GM19035 (cell line): ENCODE data around the gene RTP5.

Experiments
- ATAC-seq: cut with Tn5 transposase; IDR thresholded peaks from one replicate; pipeline ENCODE4 v1.9.1; 2021; ENCODE audit not compliant: unreplicated experiment

The RTP5 gene

GRCh38 chr2:241843321-241844065 is 26.0 kb upstream of the RTP5 start:
- ATAC-seq = peak; percentile 10

- ATAC-seq = peak; percentile 74
Observed at GRCh38 chr2:241844066-241844728, 25.3 kb upstream of the RTP5 start.

- no peak for ATAC-seq
Observed at GRCh38 chr2:241844831-241845578, 24.5 kb upstream of the RTP5 start.

- ATAC-seq = no peak
Observed at GRCh38 chr2:241846406-241846805, 23.1 kb upstream of the RTP5 start.

- no peak for ATAC-seq
Observed at GRCh38 chr2:241848761-241849615, 20.5 kb upstream of the RTP5 start.

- ATAC-seq = no peak
Observed at GRCh38 chr2:241849616-241850543, 19.6 kb upstream of the RTP5 start.

- no peak for ATAC-seq
Observed at GRCh38 chr2:241850544-241851324, 18.8 kb upstream of the RTP5 start.

GRCh38 chr2:241851325-241852115 is 18.0 kb upstream of the RTP5 start:
- no peak for ATAC-seq

- ATAC-seq = no peak
Observed at GRCh38 chr2:241852116-241852980, 17.2 kb upstream of the RTP5 start.

- no peak for ATAC-seq
Observed at GRCh38 chr2:241852981-241853631, 16.4 kb upstream of the RTP5 start.

GRCh38 chr2:241853651-241854341 is 15.7 kb upstream of the RTP5 start:
- no peak for ATAC-seq

GRCh38 chr2:241854342-241855244 is 14.9 kb upstream of the RTP5 start:
- no peak for ATAC-seq

- no peak for ATAC-seq
Observed at GRCh38 chr2:241855245-241855887, 14.2 kb upstream of the RTP5 start.

- no peak for ATAC-seq
Observed at GRCh38 chr2:241855888-241856422, 13.6 kb upstream of the RTP5 start.
